ELF-1 (cell line): Measurements from ENCODE around the gene ALDH3A1.
"Not testable (repeated sequence)": the region's sequence is repeated elsewhere in the genome, so short reads cannot be mapped to it uniquely, and the experiment has no call there.

Experiments
- DNase-seq: peaks from one replicate; pipeline ENCODE4 v3.0.0-alpha.2; 2016; ENCODE audit warnings: low read depth, low spot score

The ALDH3A1 gene

DNA sequence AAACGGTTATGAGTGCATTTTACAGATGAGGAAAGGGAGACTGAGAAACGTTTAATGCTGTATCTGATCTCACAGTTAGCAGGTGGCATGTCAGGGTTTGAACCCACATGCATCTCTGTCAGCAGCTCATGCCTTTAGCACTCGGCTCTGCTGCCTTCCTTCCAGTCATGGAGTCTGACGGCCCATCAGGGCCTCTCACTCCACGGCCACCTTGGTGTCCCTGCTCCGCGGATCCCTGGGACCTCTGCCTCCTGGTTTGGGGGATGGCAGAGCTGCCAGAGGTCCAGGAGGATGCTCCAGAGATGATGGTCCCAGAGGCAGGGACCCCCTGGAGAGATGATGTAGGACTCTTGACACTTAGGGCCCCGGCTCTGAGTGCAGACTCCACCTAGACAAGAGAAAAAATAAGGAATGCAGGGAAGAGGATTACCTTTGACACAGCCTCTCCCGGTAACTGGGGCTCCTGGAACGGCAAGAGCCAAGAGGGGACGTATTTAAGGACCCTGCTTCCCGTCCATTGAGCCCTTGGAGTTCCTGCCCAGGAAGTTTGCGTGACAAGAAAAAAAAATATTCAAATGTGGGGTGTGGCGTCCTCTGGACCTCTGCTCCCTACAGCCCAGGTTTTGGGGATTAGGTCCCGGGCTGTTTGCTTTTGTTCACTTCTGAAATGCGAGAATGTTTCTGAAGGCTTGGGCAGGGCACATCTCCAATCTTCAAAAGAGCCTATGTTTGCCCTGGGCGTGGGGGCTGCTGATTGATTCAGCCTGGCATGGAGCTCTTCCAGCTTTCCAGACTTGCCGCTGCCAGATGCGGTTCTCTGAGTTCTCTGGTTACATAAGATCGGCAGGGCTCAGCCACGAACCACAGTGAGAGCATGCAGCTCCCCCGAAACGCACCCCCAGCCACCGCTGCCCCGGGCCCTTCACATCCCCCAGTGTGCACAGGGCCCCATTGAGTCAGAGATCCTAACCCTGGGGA lies at the start of gene ALDH3A1:
ALDH3A1 (minus strand) TSS at position 470 of the 978 bp plus-strand sequence. CDS start 3,169 bp downstream, outside the sequence.
- peak; percentile 18 for DNase-seq

DNA sequence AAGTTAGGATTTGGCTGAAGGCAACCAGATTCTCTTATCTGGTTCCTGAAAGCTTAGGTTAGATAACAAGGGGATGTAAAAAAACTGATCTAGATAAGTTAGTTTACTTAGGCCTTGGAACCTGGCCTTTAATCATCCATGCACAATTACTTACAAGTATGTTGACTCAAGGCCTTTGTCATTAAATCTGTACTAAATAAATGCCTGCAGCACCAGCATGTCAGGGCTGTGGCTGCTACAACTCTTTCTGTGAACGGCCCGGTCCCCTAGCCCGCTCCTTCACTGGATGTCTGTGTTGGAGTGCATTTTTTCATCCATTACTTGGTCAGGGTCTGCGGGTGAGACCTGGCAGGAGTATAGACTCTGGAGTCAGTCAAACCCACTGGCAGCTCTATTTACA lies 48.4 kb upstream of the ALDH3A1 start:
- DNase-seq: no peak

DNA sequence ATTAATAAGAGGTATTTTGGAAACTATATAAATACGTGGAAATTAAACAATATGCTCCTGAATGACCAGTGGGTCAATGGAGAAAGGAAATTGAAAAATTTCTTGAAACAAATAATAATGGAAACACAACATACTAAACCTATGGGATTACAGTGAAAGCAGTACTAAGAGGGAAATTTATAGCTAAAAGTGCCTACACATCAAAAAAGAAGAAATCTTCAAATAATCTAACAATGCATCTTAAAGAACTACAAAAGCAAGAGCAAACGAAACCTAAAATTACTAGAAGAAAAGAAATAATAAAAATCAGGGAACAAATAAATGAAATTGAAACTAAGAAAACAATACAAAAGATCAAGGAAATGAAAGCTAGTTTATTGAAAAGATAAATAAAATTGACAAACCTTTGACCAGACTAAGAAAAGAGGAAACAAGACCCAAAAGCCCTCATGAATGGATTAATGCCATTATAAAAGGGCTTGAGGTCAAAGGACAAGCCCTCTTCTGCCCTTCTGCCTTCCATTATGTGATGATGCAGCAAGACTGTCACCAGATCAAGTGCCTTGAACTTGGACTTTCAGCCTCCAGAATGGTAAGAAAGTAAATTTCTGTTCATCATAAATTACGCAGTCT lies 43.9 kb upstream of the ALDH3A1 start:
- DNase-seq: no peak

DNA sequence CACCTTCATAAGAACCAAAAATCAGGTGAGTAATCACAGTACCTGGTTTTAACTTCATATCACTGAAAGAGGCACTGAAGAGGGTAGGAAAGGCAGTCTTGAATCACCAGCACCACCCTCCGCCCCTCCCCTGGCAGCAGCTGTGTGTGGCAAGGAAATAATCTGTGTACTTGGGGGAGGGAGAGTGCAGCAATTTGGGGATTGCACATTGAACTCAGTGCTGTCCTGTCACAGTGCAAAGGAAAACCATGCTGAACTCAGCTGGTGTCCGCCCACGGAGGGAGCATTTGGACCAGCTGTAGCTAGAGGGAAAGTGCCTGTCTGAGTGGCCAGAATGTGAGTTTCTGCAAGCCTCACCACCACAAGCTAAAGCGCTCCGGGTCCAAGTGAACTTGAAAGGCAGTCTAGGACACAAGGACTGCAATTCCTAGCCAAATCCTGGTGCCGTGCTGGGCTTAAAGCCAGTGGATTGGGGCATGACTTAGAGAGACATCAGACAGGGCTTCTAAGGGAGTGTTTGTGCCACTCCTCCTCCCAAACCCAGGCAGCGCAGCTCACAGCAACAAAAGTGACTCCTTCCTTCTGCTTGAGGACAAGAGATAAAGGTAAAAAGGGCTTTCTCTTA lies 39.7 kb upstream of the ALDH3A1 start:
- no peak for DNase-seq

DNA sequence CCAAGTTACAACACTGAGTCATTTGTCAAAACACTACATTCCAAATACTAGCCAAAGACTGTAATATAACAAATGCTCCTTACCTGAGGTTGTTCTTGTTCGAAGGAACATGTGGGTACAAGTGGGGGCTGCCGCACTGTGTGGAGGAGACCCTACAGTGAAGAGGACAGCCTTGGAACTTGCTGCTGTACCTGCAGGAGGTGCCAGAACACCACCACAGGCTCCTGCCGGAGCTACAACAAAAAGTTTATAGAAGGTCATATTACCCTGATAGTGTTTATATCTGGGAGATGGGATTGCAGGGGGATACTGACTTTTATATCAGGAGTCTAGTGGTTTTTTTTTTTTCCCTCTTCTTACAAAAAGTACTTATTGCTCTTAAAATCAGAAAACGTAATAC lies 37.8 kb upstream of the ALDH3A1 start:
- no peak for DNase-seq

DNA sequence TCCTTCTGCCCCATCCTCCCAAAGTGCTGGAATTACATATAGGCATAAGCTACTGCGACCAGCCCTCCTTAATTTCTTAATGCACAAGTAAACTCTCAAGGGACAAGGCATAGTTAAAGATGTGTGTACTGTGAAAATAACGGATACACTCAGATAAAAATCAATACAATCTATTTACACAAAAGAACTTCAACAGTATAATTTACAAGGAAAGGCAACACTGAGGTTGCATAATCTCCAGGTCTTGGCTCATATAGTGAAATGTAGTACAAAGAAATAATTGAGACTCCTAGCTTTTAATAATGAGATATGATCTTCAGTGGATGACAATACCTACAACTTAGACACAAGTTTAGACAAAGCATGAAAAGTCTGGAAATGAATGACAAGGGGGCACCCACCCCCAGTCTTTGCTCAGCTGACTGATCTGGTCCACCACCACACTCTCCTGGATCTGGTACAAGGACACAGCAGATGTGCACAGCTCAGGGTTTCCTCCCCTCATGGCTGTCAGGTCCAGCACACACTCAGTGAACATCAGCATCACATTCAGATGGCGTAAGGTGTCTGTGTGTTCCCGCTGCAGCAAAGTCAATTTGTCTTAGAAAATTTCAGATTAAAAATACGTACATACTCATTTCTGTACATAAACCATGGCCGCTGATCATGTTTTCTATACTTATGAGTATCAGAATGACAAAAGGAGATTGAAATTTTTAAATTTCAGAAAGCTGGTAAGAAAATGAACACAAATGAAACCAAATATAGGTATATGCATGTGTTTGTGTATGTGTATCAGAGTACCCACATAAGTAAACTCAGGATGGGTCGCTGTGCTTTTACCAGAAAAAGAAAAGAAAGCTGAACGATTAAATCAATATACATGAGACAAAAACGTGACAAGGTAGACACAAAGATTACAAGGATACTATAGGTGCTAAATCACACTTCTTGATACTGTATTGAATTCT lies 33.7 kb upstream of the ALDH3A1 start:
- no peak for DNase-seq

DNA sequence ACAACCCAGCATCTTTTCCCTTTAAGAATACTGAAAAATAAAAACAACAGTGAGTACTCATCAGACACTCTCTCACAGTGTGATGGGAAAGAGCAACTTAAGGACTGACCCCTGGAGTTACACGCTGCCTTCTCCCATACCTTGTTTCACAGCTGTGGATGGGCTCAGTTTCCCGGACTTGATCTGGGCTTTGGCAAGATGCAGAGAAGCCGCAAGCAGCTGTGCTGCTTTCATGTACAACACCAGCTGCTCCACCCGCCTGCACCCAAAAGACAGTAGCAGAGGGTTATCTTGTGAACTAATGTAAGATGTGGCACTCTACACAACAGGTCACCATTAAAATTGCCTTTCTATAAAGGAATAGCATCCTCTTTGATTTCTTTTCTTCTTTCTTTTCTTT lies 32.7 kb upstream of the ALDH3A1 start:
- no peak for DNase-seq

DNA sequence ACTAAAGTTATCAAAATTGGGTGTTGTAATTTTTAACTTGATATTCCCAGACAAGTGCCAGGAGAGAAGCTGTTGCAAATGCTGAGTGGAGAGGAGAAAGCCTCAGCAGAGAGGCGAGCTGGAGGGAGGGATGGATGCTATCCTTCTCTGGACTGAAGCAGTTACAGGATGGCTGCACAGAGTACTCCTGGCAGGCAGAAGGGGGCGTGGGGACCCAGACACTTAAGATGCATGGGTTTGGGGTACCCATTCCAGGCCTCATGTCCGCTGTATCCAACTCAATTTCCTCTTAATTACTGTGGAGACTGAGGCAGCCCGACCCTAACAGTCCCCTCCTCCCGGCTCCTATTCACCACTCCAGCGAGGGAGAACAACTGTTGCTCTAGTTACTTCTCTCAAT lies 25.4 kb upstream of the ALDH3A1 start:
- no peak for DNase-seq

DNA sequence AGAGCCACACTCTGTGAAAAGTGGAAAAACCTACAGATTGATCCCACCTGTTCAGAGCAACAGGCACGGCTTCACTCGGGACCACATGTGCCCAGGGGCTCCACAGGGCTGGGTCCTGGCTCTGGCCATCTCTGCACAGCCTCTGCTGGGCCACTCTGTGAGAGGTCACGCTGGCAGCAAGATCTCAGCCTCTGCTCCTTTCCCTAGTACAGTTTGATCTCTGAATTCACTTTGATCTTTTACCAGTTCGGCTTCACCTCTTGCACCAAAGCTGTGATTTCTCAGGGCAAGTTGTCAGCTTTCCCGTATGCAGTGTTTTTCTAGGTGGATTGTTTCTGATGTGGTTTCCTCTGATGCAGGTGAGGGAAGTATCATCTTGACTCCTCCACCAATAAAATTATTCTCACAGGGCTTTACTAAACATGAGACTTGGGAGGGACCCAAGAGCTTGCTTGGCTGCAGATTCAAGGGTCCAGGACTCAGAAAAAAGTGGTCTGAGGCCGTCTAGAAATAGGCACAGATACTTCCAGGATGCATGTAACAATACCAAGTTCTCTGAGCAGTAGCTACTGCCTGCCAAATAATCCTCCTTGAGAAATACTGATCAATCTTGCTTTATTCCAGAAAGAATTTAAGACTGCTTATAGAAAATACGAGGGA lies 24.0 kb upstream of the ALDH3A1 start:
- no peak for DNase-seq

DNA sequence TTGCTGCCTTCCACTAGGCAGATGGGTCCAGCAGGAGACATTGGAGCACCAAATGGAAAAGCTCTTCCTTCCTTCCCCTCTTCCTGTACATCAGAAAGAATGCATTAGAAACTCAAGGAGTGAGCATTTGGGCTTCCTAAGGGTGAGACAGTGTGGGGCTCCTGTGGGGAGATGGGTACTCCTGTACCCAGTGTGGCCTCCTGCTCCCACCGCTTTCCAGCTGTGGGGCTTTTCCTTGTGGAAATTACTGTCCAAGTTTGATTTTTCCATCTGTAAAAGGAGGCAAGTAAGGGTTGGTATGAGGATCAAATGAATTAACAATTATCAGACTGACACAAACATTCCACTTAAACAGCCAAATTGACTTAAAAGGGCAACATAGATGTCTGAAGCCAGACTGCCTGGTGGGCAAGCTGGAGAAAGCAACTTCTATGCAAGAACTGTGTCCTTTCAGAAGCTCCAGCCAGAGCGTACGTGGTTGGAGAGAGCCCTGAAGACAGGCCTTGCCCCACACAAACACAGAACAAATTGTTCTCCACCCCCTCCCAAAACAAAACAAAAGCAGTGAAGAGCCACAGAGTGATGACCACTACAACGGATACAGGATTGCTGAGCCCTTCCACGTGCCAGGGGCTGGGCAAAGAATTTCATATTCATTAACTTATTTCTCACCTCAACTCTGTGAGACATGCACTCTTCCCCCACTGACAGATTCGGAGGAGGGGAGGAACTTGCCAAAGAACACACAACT lies 23.1 kb upstream of the ALDH3A1 start:
- no peak for DNase-seq

DNA sequence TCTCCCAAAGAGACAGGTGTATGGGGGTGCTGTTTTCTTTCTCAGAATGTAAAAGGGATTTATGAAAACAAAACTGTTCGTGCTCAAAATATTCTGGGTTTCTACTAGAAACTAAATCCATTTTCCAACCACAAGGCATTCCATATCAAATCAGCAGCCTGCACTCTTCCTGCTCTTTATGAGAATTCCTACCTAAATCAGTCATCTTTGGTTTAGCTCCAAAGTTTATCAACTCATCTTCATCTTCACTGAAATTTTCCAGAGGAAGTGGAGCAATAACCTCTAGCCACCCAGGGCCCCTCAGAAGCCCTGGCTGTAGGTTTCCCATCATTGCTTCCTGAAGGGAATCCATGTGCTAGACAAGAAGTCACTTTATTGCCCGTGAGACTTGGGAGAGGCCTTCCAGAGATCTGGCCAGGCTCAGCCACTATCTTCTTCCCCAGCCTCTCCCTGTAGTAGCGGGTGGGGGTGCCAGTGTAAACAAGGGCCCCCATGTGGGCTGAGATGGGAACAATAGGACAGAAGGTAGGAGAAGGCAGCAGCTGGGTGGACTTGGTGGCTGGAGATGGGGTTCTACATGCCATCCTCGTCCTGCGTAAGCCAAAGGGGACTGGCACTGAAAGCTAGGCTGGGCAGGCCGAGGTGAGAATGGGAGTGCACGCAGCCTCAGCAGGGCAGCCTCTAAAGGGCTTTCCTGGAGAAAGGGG lies 22.0 kb upstream of the ALDH3A1 start:
- DNase-seq: no peak

DNA sequence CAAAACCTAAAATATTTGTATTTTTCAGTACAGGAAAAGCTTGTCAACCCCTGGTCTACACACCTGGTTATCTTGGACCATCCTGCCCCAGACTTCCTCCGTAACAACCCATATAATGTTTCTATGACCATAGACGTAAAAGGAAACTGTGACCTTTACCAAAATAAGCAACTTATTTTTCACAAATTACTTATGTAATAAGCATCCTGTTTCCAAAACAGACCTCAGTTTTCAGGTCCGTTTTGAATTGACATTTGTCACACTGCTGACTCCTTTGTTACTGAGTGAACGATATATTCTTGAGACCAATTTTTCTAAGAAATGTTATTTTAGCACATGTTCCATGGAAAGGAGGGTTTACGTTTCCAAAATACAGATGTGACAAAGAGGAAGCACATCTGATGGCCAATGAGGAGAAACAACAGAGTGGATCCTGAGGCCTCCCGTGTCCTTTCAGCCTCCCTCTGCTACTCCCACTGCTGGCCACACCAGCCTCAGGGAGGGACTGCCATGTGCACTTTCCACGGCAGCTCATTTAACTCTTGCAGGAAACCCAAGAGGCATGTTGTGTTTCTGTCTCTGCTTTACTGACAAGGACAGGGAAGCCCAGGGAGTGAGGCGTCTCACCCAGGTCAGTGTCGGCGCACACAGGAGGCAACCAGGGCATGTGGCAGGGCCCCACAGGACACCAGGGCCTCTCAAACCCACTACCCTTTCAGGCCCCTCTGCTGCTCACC lies 20.1 kb upstream of the ALDH3A1 start:
- no peak for DNase-seq

DNA sequence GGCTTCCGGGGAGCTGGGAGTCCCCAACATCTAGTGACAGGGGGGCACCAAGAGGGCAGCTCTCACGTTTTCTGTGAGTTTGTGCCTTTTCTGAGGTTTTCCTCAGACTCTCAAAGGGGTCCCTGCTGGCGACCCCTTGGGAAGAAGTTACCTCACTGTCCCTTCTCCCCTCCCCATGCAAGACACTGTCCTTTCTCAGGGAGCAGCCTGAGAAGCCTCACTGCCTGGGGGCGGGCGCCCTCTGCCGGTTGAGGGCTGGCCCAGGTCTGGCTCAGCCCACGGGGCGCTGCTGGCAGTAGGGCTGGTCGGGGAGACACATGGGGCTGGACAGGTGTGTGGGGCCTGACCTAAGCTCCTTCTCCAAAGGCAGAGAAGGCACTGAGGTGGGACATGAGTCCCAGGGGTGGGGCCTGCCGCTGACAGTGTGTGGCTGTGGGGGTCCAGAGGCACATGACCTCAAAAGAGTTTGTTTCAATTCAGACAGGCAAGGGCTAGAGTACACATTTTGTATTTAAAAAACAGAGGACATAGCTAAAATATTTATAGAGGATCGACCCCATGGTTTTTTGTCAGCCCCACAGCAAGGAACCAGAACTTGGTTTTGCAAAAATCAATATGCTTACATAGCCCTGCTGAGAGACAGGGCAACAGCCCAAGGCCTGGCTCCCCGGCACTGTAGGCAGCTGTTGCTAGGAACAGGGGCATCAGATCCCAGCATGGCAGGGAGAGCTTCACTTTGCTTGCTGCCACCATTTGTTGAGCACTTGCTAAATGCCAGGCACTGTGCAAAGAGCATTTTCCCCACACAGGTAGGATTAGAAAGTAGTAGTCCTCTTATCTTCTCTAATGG lies 18.5 kb upstream of the ALDH3A1 start:
- peak; percentile 84 for DNase-seq

DNA sequence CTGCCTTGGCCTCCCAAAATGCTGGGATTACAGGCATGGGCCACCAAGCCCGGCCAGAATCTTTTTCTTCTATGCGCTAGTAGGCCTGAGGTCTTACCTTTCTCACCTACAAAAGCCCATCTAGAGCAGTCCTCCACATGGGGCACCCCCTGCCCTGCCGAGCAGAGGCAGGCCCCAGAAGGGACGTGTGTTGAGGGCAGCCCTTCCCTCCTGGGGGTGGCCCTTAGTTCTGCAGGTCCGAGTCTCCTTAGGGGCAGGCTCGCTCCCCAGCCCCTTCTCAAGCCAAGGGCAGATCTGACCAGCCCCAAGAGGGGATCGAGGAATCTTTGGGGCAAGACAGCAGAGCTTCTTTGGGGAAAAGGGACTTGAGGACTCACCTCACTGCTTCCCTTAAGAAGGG lies 17.9 kb upstream of the ALDH3A1 start:
- DNase-seq: no peak

DNA sequence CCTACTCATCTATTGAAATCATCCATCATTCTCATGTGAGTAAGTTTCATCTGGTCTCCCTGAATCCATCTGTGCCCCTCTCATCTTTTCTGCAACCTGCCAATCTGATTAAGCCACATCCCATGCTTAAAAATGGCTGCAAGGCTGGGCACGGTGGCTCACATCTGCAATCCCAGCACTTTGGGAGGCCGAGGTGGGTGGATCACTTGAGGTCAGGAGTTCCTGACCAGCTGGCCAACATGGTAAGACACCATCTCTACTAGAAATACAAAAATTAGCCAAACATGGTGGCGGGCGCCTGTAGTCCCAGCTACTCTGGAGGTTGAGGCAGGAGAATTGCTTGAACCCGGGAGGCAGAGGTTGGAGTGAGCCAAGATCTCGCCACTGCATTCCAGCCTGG lies 15.9 kb upstream of the ALDH3A1 start:
- not testable (repeated sequence) for DNase-seq

DNA sequence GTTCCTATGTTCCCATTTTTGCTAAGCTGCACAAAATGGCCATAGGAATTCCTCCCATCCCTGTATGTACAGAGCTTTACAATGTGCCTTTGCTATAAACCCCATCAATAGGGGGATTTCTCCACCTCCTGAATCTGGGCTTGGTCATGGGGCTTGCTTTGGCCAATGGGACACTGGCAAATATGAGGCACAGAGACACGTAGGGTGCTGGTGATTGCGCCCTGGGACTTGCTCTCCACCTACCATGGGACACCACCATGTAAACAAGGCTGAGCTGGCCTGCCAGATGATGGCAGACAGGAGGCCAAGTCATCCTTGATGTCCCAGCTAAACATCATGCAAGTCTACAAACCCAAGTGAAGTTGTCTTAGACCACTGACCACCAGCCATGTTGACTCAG lies 15.3 kb upstream of the ALDH3A1 start:
- no peak for DNase-seq

DNA sequence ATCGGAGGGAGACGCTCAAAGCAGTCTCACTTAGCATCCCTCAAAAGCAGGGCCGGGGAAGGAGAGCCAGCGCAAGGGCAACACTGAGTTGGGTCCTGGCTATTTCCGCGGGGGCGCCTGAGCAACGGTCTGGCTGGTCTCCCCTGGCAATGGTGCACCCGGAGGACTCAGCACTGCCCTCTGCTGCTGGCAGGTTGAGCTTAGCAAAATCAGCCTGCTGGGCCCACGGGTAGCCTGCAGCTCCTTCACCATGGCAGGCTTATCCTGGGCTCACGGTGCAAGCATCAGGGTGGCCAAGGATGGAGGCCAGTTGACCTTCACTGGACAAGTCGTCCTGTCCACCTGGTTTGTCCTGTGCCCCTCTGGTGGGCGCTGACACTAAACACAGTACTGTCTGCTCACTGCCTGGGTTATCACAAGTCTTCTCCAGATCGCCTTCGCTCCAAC lies 14.4 kb upstream of the ALDH3A1 start:
- DNase-seq: peak; percentile 83

DNA sequence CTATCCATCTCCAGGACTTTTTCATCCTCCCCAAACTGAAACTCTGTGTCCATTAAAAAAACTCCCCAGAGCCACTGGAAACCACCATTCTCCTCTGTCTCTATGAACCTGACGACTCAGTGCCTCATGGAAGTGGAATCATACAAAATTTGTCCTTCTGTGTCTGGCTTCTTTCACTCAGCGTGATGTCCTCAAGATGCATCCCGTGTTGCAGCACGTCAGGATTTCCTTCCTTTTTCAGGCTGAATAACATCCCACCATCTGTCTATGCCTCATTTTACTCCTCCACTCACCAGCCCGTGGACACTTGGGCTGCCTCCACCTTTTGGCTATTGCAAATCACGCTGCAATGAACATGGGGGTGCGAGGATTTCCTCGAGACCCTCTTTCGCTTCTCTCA lies 12.6 kb upstream of the ALDH3A1 start:
- DNase-seq: no peak
